HepG2 (cell line): ENCODE results near the gene THOP1. TPM values are rescaled to one million over a fixed set of nuclear protein-coding genes. Genes with fewer than 3 reads are reported as not detected.

Source experiments
- ATAC-seq: fragments of 200-7000 bp; cut with Tn5 transposase; 3 replicates; pipeline ENCODE4 v1.9.1; 2020; ENCODE audit warnings: mild to moderate bottlenecking, moderate library complexity
- BruUV-seq: library from RNA; stranded (reverse); fragments of 400-500 nt; replicated peaks from 2 replicates; lab custom pipeline; 2021; lab: Mats Ljungman, UMichigan
- CTCF ChIA-PET: fragments of 300-600 bp; formaldehyde crosslinking; extraction: SDS; loops from one replicate; lab custom pipeline; 2021; ENCODE audit warnings: low total read pairs, inconsistent platforms, low intra/inter-chr PET ratio; lab: Yijun Ruan, JAX
- POLR2A ChIA-PET: fragments of 350-600 bp; sonication (Branson Sonifier 250); formaldehyde crosslinking; loops from one replicate; lab custom pipeline; 2020; ENCODE audit warnings: antibody characterized with exemption, inconsistent platforms; lab: Yijun Ruan, JAX
- DNase-seq: peaks from one replicate; pipeline ENCODE4 v3.0.0-alpha.2; 2015; ENCODE audit warnings: low spot score
- FAIRE-seq: peaks from 3 replicates; lab custom pipeline; 2011; peaks lifted over from hg19 to GRCh38; lab: Jason Lieb, UNC
- H2AFZ ChIP-seq: one replicate; pipeline ENCODE4 v1.6.1; 2011; ENCODE audit warnings: low read length, inconsistent platforms
- H3K27ac ChIP-seq: fragments of 300-600 bp; 3 replicates; pipeline ENCODE4 v1.8.0; 2011; ENCODE audit warnings: mixed run types, mild to moderate bottlenecking, mixed read lengths, low read length, inconsistent platforms; ENCODE audit not compliant: insufficient read depth; ENCODE audit errors: extremely low read length
- H3K27me3 ChIP-seq, 2 experiments: fragments of 200-600 bp in 1 of 2; 2 replicates in 1 of 2; 3 replicates in 1 of 2; pipeline versions ENCODE4 v1.6.0 to v1.8.0; 2011; ENCODE audit warnings: low read length in 2 of 2, mild to moderate bottlenecking in 2 of 2, moderate library complexity in 2 of 2, inconsistent platforms in 1 of 2; ENCODE audit not compliant: insufficient read depth in 2 of 2, control insufficient read depth in 1 of 2
- H3K36me3 ChIP-seq, 2 experiments: fragments of 200-600 bp in 1 of 2; replicated peaks in 1 of 2; 2 replicates in 1 of 2; 3 replicates in 1 of 2; pipeline versions ENCODE4 v1.5.1 to v1.8.0; 2011; ENCODE audit warnings: low read length in 2 of 2, inconsistent platforms in 1 of 2; ENCODE audit not compliant: insufficient read depth in 2 of 2, control insufficient read depth in 1 of 2
- H3K4me1 ChIP-seq: 2 replicates; pipeline ENCODE4 v1.5.1; 2012; ENCODE audit warnings: low read length, inconsistent platforms; ENCODE audit not compliant: insufficient read depth
- H3K4me2 ChIP-seq: 2 replicates; pipeline ENCODE4 v1.6.0; 2011; ENCODE audit warnings: low read depth, low read length, inconsistent platforms
- H3K4me3 ChIP-seq, 3 experiments: fragments of 200-600 bp in 1 of 3; sonication (generic), shearing (Covaris generic) in 1 of 3; replicated peaks in 1 of 3; 2 replicates each; pipeline ENCODE4 v1.5.1; 2011 to 2016; ENCODE audit warnings: low read length in 3 of 3, inconsistent platforms in 2 of 3, low read depth in 2 of 3, mild to moderate bottlenecking in 2 of 3, control low read depth in 1 of 3, mixed read lengths in 1 of 3; ENCODE audit not compliant: insufficient read depth in 1 of 3
- H3K79me2 ChIP-seq: one replicate; pipeline ENCODE4 v1.6.1; 2011; ENCODE audit warnings: low read length, inconsistent platforms; ENCODE audit not compliant: insufficient read depth
- H3K9ac ChIP-seq: 2 replicates; pipeline ENCODE4 v1.6.0; 2011; ENCODE audit warnings: mild to moderate bottlenecking, low read depth, low read length, inconsistent platforms; ENCODE audit not compliant: insufficient read depth
- H3K9me3 ChIP-seq: 2 replicates; pipeline ENCODE4 v1.5.1; 2012; ENCODE audit warnings: mild to moderate bottlenecking, low read length
- H4K20me1 ChIP-seq: 2 replicates; pipeline ENCODE4 v1.6.0; 2011; ENCODE audit warnings: inconsistent platforms, mild to moderate bottlenecking, low read length, moderate library complexity; ENCODE audit not compliant: insufficient read depth
- DMAP1 ChIP-seq: IDR thresholded peaks from 2 replicates; pipeline ENCODE4 v1.6.1; 2016
- NFATC3 ChIP-seq: sonication (generic); formaldehyde crosslinking; IDR thresholded peaks from 2 replicates; pipeline ENCODE4 v1.5.1; 2020; ENCODE audit warnings: mild to moderate bottlenecking, missing genetic modification reagents
- NR1H2 ChIP-seq: sonication (generic); formaldehyde crosslinking; IDR thresholded peaks from 2 replicates; pipeline ENCODE4 v1.8.1; 2022; ENCODE audit warnings: low read depth, missing genetic modification reagents, borderline replicate concordance
- ZBTB49 ChIP-seq: sonication (generic); formaldehyde crosslinking; IDR thresholded peaks from 2 replicates; pipeline ENCODE4 v1.4.0; 2020; ENCODE audit warnings: missing genetic modification reagents, borderline replicate concordance
- ZNF83 ChIP-seq: sonication (generic); formaldehyde crosslinking; IDR thresholded peaks from 2 replicates; pipeline ENCODE4 v1.4.0; 2020; ENCODE audit warnings: missing genetic modification reagents, mild to moderate bottlenecking, borderline replicate concordance
- WGBS: methylation state at CpG from one replicate; pipeline ENCODE4 v1.1.6; 2017; ENCODE audit warnings: low lambda C conversion rate; 5-methylcytosine and 5-hydroxymethylcytosine counted together
- in situ Hi-C: cut with HindIII; loops from 2 replicates; pipeline ENCODE4 v1.10.0; 2017; ENCODE audit warnings: low pct_unique_long_range_greater_than_20kb; ENCODE audit not compliant: extremely low pct_ligation_motif_present
- intact Hi-C: fragments of 100-400 bp; cut with micrococcal nuclease; formaldehyde crosslinking; loops from one replicate; pipeline ENCODE4 v1.10.0; 2022; ENCODE audit not compliant: unreplicated experiment
- polyA plus RNA-seq, 8 experiments: library from polyadenylated mRNA; depleted of rRNA in 3 of 8; stranded (reverse) in 7 of 8; unstranded in 1 of 8; fragments of >200 nt; fragmentation: Illumina TruSeq in 4 of 8; extraction: Trizol in 4 of 8; gene quantifications; 2 replicates each; pipeline versions ENCODE4 v1.2.1 to v1.2.3, GENCODE V29; 2011 to 2016; ENCODE audit warnings: low read depth in 4 of 8, missing spikeins in 1 of 8, mixed read lengths in 1 of 8; ENCODE audit not compliant: insufficient read depth in 1 of 8
- total RNA-seq, 5 experiments: library from RNA; depleted of rRNA; stranded (reverse); fragments of >200 nt; fragmentation: Illumina TruSeq; extraction: Trizol; gene quantifications; 2 replicates each; pipeline ENCODE4 v1.2.3, GENCODE V29; 2016; ENCODE audit warnings: low read depth in 1 of 5

Gene THOP1
- total and polyA plus RNA-seq, 2 of the 13 experiments (the other 11 are each of a cell fraction or from before 2014, with no cell fraction given), result 74.4 to 116 TPM

GRCh38 chr19:2804156-2805004 lies 19.1 kb downstream of the THOP1 start:
- H2AFZ ChIP-seq, result no peak overlapping the region
- in situ Hi-C loops, result no loop called here
- no TSS peak for BruUV-seq
- TF ChIP-seq NR1H2 (no peak), DMAP1 (CRISPR knock-in tag) (peak; percentile 34; the same call in 1 of the 2 replicates)
- TF ChIP-seq, all 625 proteins: peak for 1
- 98% methylated on average over 18 of the region's 27 CpGs for WGBS
- Histone ChIP-seq H3K4me2 (no peak overlapping the region), H3K4me3 (no peak overlapping the region), H3K9ac (no peak overlapping the region), H3K79me2 (no peaks in the 10 kb centered on the region), H3K36me3 (peaks cover 25 to 69% of the 10 kb centered on the region in 2 experiments; a peak in 3 of 5 replicates), H3K27ac (no peak overlapping the region), H3K9me3 (no peaks in the 10 kb centered on the region), H4K20me1 (no peaks in the 10 kb centered on the region), H3K27me3 (no peaks in the 10 kb centered on the region), H3K4me1 (no peaks in the 10 kb centered on the region)
- ATAC-seq, result no peak
- no peak for FAIRE-seq
- CTCF ChIA-PET, result no interaction called here
- POLR2A ChIA-PET, result no interaction called here
- intact Hi-C loops, result no loop called here
- DNase-seq, result no peak

DNA sequence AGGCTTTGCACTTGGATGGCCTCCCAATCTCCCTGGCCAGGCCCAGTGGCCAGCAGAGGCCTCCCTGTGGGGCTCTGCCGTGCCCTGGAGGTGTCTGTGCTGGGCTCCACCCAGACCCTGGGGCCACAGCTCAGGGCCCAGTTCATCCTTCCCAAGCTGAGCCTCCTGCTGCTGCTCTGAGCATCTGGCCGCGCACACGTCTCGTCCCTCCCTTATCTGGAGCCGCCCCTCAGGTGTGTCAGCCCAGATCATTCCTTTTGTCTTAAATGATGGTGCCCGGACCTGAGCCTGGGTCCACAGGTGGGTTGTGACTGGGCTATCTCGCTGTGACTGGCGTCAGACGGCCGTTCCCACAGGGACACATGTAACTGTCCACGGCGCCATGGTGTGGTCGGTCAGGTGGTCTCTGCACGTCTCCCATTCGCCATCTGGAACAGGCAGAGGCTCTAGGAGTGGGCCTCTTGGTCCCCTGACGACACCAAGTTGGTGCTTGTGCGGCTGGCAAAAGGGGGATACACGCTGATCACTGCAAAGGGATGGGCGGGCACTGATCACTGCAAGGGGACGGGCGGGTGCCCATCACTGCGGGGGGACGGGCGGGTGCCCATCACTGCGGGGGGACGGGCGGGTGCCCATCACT lies 20.1 kb downstream of the THOP1 start:
- BruUV-seq, result no TSS peak
- ATAC-seq (no peak), FAIRE-seq (no peak), DNase-seq (no peak)
- Histone ChIP-seq H3K79me2 (no peaks in the 10 kb centered on the region), H4K20me1 (no peaks in the 10 kb centered on the region), H3K4me3 (no peak overlapping the region), H3K27ac (no peak overlapping the region), H2AFZ (no peak overlapping the region), H3K27me3 (no peaks in the 10 kb centered on the region), H3K4me2 (no peak overlapping the region), H3K36me3 (peaks cover 26 to 70% of the 10 kb centered on the region in 2 experiments; a peak in 4 of 5 replicates), H3K9ac (no peak overlapping the region), H3K4me1 (peaks cover 1% of the 10 kb centered on the region), H3K9me3 (no peaks in the 10 kb centered on the region)
- intact Hi-C loops, result no loop called here
- ChIA-PET CTCF (no interaction called here), POLR2A (no interaction called here)
- 99% methylated on average over 22 of the region's 28 CpGs for WGBS
- in situ Hi-C loops, result no loop called here
- no peak for TF ChIP-seq NFATC3 (CRISPR knock-in tag)
- TF ChIP-seq ZNF83 (CRISPR knock-in tag), result no peak
- no peak for TF ChIP-seq ZBTB49 (CRISPR knock-in tag)
